Stimulated activated CD8-positive, alpha-beta memory T cell treated with anti-CD3 and anti-CD28 coated beads, Interleukin-7, amount 100 ng/mL, for 4 hours (primary cell): ENCODE results near the gene PLK5.
"Not testable (repeated sequence)": the region's sequence is repeated elsewhere in the genome, so short reads cannot be mapped to it uniquely, and the experiment has no call there.

Experiments
- DNase-seq, 2 donors: peaks; one replicate each; pipeline ENCODE4 v3.0.0-alpha.2; 2020; ENCODE audit warnings: low read depth in 2 of 2

The PLK5 gene

DNA sequence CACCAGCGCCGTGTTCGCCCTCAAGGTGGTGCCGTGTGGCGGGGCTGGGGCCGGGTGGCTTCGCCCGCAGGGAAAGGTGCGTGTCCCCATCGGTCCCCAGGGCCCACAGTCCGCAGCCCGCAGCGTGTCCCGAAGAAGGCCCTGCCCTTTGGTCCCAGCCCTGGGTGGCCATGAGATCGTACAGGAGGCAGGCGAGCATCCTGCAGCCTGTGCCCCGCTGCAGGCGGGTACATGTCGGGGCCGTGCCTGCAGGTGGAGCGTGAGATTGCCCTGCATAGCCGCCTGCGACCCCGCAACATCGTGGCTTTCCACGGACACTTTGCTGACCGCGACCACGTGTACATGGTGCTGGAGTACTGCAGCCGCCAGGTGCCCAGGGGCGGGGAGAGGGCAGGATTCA lies 1.5 kb downstream of the PLK5 start:
- DNase-seq: no peak

DNA sequence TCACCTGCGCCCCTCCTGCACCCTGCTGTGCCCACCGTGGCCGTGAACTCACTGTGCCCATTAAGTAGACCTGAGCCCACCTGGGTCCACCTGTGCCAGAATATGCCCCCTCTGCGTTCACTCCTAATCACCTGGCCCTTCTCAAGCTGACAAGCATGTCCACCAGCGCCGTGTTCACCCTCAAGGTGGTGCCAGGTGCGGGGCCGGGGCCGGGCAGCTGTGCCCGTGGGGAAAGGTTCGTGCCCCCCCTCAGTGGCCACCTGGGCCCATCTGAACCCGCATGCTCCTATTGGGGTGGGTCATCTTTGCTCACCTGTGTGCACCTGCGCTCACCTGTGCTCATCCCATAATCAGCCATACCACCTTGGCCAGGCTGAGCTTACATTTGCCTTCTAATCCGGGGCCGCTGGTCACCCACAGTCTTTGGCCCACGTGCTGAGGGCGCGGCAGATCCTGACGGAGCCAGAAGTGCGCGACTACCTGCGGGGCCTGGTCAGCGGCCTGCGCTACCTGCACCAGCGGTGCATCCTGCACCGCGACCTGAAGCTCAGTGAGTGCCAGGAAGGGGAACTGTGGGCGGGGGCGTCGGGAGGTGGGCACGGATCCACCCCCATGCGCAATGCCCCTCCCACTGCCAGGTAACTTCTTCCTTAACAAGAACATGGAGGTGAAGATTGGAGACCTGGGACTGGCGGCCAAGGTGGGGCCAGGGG lies 2.3 kb downstream of the PLK5 start:
- no peak for DNase-seq

DNA sequence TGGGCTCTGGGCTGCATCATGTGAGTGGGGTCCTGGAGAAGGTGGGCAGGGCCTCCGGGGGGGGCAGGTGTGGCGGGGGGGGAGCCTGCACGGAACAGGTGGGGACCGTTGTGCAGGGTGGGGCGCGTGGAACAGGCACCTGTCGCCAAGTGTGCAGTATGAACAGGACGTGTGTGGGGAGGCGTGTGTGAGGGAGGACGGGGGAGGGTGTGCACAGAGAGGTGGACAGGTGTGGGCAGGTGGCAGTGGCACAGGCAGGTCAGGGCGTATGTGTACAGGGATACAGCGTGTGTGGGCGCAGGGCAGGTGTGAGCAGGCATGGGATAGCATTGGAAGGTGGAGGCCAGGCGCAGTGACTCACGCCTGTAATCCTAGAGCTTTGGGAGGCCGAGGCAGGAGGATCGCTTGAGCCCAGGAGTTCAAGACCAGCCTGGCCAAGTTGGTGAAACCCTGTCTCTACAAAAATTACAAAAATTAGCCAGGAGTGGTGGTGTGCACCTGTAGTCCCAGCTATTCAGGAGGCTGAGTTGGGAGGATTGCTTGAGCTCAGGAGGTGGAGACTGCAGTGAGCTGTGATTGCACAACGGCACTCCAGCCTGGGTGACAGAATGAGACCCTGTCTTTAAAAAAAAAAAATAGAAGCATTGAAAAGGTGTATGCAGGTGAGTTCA lies 3.2 kb downstream of the PLK5 start:
- DNase-seq: no peak

DNA sequence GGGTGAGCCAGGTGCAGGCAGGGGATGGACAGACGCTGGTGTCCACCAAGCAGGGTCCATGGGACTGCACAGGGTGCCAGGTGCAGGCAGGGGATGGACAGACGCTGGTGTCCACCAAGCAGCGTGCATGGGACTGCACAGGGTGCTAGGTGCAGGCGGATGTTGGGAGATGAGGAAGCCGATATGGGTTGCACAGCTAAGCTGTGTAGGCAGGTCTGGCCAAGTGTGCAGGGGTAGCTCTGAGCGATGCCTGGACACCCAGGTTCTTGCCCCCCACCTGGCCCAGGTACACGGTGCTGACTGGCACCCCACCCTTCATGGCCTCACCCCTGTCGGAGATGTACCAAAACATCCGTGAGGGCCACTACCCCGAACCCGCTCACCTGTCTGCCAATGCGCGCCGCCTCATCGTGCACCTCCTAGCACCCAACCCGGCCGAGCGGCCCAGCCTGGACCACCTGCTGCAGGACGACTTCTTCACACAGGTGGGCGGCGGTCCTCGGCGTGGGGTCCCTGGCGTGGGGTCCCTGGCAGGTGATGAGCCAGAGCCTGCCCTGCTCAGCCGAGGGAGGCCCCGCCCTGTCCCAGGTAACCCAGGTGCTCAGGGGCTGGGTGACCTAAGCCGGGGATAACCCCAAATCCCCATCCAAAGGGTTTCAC lies 3.9 kb downstream of the PLK5 start:
- no peak for DNase-seq

DNA sequence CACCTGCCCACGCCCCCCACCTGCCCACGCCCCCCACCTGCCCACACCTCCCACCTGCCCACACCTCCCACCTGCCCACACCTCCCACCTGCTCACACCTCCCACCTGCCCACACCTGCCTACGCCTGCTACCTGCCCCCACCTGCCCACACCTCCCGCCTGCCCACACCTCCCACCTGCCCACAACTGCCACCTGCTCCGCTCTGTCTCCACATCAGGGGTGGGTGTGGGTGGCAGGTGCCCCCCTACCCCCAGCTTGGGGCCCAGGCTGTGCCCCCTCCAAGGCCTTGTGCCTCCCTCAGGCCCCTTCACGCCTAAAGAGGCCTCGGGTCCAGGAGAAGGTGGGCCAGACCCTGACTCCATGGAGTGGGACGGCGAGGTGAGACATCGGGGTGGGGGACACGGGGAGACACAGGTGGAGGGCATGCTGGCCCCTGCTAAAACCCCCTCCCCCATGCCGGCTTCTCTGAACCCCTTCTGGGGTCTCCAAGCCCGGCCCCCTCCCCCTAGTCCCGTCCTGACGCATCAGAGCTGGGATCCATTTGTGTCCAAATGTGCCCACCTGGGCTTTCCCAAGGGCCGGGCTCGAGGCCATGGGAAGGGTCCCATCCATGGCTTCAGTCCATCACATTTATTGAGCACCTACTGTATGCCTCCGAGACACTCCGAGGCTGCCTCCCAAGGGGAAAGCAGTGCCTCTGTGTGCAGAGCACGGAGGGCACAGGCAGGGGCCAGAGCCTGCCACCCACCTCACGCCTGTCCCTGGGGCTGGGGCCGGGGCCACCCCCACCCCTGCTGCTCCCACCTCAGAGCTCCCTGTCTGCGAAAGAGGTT lies 4.9 kb downstream of the PLK5 start:
- no peak for DNase-seq

DNA sequence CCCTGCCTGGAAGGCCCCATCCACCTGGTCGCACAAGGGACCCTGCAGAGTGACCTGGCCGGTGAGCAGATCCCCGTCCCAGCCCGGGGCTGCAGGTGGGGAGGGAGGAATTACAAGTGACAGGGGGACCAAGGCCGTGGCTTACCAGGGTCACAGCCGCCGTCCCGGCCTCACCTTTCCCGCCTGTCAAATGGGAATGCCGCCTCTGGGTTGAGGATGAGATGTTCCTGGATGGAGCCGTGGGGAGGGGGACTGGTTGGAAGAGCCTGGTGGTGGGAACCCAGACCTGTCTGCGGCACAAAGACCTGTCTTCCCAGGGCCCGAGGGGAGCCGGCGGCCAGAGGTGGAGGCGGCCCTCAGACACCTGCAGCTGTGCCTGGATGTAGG lies 5.5 kb downstream of the PLK5 start:
- no peak for DNase-seq

DNA sequence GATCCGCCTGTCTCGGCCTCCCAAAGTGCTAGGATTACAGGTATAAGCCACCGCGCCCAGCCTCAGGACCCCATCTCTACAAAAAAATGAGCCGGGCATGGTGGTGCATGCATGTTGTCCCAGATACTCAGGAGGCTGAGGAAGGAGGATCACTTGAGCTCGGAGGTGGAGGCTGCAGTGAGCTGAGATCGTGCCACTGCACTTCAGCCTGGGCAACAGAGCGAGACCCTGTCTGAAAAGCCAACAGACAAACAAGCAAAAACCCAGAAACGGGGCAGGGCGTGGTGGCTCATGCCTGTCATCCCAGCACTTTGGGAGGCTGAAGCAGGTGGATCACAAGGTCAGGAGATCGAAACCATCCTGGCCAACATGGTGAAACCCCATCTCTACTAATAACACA lies 7.0 kb downstream of the PLK5 start:
- not testable (repeated sequence) for DNase-seq

DNA sequence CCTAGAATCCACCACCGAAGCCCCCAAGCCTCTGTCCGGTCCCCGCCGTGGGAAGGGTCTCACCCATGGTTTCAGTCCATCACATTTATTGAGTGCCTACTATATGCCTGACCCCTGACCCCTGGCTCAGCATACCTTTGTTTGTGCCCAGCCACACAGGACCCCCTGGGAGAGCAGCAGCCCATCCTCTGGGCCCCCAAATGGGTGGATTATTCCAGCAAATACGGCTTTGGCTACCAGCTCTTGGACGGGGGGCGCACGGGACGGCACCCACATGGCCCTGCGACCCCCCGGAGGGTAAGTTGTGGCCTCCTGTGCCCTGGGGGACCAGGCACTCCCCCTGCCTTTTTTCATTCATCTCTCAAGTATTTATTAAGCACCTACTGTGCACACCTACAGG lies 7.7 kb downstream of the PLK5 start:
- DNase-seq: no peak

DNA sequence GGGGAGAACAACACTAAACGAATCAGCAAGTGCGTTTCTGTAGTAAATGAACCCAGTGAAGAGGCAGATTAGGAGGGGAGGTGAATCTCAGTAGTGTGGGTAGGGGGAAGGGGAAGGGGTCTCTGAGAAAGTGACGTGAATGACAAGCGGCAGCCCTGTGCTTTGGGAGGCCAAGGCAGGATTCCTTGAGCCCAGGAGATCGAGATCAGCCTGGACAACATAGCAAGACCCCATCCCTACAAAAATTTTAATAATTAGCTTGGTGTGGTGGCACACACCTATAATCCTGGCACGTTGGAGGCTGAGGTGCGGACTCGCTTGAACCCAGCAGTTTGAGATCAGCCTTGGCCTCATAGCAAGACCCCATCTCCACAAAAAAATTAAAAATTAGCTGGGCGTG lies 8.1 kb downstream of the PLK5 start:
- DNase-seq: no peak

DNA sequence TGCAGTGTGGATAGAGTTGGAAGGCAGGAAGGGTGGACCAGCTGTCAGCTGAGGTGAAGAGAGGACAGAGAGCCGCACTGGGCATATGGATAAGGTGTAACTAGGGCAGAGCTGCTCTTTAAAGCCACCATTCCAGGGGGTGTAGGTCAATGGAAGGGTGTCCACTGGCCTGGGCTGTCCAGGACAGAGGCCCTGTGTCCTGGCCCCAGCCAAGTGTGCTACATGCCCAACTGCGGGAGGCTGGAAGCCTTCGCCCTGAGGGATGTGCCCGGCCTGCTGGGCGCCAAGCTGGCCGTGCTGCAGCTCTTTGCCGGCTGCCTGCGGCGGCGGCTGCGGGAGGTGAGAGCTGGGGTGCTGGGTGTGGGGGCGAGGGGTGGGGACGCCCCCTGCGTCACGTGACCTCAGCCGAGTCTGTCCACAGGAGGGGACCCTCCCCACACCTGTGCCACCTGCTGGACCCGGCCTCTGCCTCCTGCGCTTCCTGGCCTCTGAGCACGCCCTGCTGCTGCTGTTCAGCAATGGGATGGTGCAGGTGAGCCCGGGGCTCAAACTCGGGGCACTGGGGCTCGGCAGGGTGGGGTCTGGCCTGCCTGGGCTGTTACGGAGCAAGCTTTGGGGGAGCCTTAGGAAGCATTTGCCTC lies 9.8 kb downstream of the PLK5 start:
- no peak for DNase-seq

DNA sequence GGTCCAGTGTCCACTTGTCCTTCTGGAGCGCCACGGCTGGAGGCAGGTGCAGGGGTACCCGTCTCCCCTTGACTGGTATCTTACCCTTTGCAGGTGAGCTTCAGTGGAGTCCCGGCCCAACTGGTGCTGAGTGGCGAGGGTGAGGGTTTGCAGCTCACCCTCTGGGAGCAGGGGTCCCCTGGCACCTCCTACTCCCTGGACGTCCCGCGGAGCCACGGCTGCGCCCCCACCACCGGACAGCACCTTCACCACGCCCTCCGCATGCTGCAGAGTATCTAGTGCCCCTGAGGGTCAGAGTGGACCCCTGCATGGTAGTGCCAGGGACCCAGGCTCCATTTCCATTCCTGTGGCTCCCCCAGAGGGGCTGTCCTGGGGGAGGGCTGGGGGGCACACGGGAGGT lies 11.1 kb downstream of the PLK5 start:
- DNase-seq: no peak

DNA sequence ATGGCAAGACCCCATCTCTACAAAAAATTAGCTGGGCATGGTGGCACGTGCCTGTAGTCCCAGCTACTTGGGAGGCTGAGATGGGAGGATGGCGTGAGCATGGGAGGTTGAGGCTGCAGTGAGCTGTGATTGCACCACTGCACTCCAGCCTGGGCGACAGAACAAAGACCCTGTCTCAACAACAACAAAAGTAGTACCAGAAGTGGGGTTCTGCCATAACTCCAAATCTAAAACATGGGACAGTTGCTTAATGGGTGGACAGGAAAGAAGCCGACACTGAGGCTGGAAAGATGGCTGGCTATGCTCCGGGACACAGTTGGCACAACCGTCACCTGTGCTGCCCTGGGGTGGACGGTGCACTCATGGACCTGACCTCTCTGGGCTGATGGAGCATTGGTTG lies 11.8 kb downstream of the PLK5 start:
- not testable (repeated sequence) for DNase-seq

DNA sequence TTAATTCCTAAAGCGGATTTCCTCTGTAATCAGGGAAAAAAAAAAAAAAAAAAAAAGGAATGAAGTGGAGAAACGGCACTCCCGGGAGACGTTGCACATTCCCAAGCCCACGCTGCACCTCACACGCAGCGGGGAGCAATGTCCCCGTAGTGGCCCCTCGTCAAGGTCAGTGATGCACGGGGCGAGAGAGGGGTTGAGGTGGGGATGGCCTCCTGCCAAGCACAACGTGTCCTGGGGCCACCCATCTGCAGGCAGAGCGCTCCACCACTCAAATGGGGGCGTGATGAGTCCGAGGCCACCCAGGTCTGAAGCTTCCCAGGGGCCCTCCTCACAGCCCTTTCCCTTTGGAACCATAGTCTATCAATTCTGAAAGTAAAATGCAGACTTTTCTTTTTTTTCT lies 15.1 kb downstream of the PLK5 start:
- DNase-seq: no peak

DNA sequence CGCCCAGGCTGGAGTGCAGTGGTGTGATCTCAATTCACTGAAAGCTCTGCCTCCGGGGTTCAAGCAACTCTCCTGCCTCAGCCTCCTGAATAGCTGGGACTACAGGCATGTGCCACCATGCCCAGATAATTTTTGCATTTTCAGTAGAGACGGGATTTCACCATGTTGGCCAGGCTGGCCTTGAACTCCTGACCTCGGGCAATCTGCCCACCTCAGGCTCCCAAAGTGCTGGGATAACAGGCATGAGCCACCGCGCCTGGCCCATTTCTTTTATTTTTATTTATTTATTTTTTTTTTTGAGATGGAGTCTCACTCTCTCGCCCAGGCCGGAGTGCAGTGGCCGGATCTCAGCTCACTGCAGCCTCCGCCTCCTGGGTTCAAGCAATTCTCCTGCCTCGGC lies 15.9 kb downstream of the PLK5 start:
- not testable (repeated sequence) for DNase-seq

DNA sequence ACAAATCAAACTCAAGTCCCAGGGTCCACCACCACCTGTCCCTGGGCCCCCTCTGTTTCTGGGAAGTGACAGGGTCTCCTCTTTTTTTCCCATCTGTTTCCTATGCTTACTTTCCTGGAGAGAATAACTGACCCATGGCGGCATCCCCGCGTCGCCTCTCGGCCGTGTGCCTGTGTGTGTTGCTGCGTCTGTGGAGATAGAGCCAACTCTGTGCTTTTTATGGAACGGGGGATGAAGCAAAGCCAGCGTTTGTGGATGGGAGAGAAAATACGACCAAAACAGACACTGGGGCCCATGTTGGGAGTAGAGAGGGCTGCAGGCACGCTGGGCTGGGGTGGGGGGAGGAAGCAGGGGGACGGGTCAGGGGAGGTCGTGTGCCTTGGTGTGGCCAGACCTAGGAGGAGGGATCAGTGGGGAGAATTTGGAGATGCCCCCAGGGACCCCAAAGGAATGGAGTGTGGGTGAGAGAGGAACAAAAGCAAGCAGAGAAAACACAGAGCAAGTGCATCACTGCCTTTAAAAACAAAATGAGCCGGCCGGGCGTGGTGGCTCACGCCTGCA lies 16.6 kb downstream of the PLK5 start:
- no peak for DNase-seq

DNA sequence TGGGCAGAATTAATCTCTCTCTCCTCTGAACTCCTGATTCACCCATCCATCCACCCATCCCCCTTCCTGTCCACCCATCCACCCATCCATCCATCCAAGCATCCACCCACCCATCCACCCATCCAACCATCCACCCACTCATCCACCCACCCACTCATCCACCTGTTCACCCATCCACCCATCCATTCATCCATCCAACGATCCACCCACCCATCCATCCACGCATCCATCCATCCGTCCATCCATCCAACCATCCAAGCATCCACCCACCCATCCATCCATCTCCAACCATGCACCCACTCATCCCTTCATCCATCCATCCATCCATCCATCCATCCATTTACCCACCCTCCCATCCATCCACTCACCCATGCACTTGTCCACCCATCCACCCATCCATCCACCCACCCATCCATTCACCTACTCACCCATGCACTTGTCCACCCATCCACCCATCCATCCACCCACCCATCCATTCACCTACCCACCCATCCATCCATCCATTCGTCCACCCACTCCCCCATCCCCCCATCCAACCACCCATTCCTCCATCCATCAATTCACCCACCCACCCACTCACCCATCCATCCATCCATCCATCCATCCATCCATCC lies 25.6 kb downstream of the PLK5 start:
- DNase-seq: no peak

DNA sequence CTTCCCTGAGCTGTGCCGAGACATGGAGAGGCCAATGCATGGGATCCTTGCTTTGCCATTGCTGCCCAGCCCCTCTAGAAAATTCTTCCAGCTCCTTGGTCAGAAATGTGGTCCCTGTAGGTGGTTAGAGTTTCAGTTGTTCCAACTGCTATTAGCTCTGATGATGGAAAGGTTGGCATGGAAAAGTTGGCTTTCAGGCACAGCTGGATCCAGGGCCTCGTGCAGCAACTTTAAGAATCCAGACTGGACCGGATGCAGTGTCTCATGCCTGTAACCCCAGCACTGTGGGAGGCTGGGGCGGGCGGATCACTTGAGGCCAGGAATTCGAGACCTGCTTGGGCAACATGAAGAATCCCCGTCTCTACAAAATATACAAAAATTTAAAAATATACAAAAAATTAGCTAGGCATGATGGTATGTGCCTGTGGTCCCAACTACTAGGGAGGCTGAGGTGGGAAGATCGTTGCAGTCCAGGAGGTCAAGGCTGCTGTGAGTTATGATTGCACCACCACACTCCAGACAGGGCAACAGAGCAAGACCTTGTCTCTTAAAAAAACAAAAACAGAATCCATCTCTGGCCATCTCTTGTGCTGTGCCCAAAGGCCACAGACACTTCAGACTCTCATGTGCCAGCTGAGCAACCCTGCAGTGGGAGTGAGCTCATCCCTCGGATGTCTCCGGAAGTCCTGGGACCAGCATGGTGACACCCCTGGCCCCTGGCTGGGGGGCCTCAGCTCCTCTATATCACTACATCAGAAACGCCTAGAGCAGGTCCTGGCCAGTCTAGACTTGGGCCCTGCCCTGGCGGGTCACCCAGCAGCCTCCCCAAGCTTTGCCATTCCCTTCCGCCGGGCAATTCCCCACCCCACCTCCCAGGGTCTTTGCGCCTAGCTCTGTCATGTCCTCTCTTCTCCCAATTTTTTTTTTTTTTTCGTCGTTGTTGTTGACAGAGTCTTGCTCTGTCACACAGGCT lies 27.5 kb downstream of the PLK5 start:
- DNase-seq: no peak

DNA sequence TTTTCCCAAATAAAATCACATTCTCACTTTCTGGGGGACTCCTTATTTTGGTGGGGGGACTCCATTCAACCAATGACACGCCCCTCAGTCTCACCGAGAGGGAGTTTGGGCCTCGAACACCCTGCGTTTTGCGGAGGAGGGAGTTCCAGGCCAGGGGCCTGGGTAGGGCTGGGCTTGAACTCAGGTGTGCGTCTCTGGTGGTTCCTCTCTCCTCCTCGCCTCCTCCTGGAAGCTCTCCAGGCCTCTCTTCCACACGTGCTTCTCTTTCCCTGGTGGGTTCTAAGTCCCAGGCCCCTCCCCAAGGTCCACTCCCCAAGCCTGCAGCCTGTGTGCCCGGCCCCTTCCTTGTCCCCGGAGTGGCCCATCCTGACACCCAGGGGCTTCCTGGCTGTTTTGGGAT lies 29.5 kb downstream of the PLK5 start:
- DNase-seq: no peak

DNA sequence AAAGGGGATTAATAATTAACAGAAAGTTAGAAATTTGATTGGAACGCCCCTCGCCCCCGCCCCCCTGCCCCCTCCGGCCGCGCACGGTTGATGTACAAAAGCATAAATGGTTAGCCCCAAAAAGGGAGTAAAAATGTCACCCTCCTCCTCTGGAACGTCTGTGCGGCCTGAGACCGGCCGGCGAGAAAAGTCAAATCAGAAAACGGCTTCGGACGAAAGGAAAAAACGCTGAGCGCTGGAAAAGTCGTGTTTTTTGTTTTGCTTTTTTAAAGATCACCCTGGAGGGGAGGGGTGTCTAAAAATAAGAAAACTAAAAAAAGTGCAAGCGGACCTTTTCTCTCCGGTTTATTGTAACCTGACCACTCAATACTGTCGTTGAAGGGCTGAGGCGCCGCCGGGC lies 31.1 kb downstream of the PLK5 start:
- no peak for DNase-seq
